ENCODE results near the gene GASK1B.

DNA sequence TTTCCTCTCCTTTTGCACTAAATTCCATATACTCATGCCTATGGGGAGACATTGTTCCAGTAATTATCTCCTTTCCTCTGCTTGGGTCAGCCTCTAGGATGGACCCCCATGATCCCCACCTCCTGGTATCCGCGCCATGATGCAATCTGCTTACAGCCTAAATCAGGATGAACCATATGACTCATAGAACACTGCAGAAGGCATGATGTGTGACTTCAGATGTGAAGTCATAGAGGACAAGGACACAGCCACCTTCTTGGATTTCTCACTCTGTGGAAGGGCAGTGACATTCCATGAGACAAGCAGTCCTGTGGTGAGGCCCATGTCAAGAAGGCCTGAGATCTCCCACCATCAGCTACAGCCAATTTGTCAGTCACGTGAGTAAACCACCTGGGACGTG is 28.5 kb upstream of the GASK1B start:
- TF ChIP-seq POLR2AphosphoS5 (IDR thresholded peaks at IDR 0.05) (no peak), POLR2A (IDR thresholded peaks at IDR 0.05) (no peak)
- TF ChIP-seq, protein P1, sequence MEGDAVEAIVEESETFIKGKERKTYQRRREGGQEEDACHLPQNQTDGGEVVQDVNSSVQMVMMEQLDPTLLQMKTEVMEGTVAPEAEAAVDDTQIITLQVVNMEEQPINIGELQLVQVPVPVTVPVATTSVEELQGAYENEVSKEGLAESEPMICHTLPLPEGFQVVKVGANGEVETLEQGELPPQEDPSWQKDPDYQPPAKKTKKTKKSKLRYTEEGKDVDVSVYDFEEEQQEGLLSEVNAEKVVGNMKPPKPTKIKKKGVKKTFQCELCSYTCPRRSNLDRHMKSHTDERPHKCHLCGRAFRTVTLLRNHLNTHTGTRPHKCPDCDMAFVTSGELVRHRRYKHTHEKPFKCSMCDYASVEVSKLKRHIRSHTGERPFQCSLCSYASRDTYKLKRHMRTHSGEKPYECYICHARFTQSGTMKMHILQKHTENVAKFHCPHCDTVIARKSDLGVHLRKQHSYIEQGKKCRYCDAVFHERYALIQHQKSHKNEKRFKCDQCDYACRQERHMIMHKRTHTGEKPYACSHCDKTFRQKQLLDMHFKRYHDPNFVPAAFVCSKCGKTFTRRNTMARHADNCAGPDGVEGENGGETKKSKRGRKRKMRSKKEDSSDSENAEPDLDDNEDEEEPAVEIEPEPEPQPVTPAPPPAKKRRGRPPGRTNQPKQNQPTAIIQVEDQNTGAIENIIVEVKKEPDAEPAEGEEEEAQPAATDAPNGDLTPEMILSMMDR (IDR thresholded peaks at IDR 0.05): no peak

Measured in prostate gland (tissue), 2 donors.